SK-N-SH (cell line): ENCODE measurements around the gene CCDC188.

Source experiments
- EP300 ChIP-seq, 2 experiments: IDR thresholded peaks; 2 replicates each; pipeline versions ENCODE4 v1.4.0 to v1.6.1; 2012; ENCODE audit warnings: borderline replicate concordance in 1 of 2, low read depth in 1 of 2, low read length in 1 of 2
- FOXJ3 ChIP-seq: sonication (generic); formaldehyde crosslinking; IDR thresholded peaks from 2 replicates; pipeline ENCODE4 v1.5.1; 2020; ENCODE audit warnings: mild to moderate bottlenecking, missing genetic modification reagents
- FOXM1 ChIP-seq: IDR thresholded peaks from 2 replicates; pipeline ENCODE4 v1.4.0; 2012; ENCODE audit warnings: low read depth, mild to moderate bottlenecking
- IRF3 ChIP-seq: fragments of 150-350 bp; IDR thresholded peaks from 2 replicates; pipeline ENCODE4 v1.6.1; 2016; ENCODE audit warnings: mild to moderate bottlenecking, low read depth, low read length
- MXI1 ChIP-seq: IDR thresholded peaks from 2 replicates; pipeline ENCODE4 v1.6.1; 2012; ENCODE audit warnings: mild to moderate bottlenecking, low read depth, low read length, improper control_type of control experiment
- POLR2AphosphoS5 ChIP-seq: IDR thresholded peaks from 2 replicates; pipeline ENCODE4 v1.6.1; 2012; ENCODE audit warnings: low read depth, low read length
- REST ChIP-seq: IDR thresholded peaks from 2 replicates; pipeline ENCODE4 v1.6.1; 2012; ENCODE audit warnings: mild to moderate bottlenecking, low read depth, low read length, moderate library complexity
- SIN3A ChIP-seq: IDR thresholded peaks from 2 replicates; pipeline ENCODE4 v1.6.1; 2012; ENCODE audit warnings: low read depth, mild to moderate bottlenecking, low read length, moderate library complexity, borderline replicate concordance
- TEAD4 ChIP-seq: IDR thresholded peaks from 2 replicates; pipeline ENCODE4 v1.4.0; 2012; ENCODE audit warnings: mild to moderate bottlenecking, borderline replicate concordance; ENCODE audit not compliant: insufficient read depth
- USF2 ChIP-seq: fragments of 150-350 bp; IDR thresholded peaks from 2 replicates; pipeline ENCODE4 v1.6.1; 2017; ENCODE audit warnings: antibody characterized with exemption, low read length, low read depth, borderline replicate concordance
- TF ChIP-seq, protein P1 (sequence below): fragments of 200-600 bp; sonication (generic); IDR thresholded peaks from 2 replicates; pipeline ENCODE4 v1.6.1; 2017; ENCODE audit warnings: antibody characterized with exemption, mild to moderate bottlenecking, moderate library complexity

DNA sequence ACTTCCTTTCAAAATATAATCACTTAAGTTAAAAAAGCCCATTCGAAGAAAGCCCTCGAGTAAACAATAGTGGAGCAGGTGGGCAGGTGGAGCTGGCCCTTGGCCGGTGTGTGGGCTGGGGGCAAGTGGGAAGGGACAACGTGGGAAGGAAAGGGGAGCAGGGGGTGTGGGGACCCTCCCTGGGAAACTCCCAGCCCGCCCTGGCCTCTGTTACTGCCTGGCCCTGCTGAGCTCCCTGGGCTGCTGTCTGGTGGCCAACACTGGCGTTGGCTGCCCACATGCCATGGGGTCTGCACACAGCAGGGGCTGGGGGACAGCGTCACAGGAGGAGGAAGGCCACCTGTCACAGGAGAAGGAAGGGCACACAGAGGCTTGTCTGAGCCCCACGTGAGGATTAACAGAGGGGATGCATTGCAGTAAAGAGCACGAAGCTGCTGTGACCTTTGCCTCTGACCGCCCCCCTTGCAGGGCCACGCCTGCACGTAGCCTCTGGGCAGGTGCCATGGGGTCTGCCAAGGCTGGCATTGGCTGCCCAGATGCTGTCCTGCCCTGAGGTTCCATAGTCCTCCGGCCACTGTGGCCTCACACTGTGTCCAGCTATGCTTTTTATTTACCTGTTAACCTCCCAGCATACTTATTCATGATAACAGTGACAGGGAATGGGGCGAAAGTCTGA, 36.2 kb upstream of the CCDC188 start:
- TF ChIP-seq, protein P1, sequence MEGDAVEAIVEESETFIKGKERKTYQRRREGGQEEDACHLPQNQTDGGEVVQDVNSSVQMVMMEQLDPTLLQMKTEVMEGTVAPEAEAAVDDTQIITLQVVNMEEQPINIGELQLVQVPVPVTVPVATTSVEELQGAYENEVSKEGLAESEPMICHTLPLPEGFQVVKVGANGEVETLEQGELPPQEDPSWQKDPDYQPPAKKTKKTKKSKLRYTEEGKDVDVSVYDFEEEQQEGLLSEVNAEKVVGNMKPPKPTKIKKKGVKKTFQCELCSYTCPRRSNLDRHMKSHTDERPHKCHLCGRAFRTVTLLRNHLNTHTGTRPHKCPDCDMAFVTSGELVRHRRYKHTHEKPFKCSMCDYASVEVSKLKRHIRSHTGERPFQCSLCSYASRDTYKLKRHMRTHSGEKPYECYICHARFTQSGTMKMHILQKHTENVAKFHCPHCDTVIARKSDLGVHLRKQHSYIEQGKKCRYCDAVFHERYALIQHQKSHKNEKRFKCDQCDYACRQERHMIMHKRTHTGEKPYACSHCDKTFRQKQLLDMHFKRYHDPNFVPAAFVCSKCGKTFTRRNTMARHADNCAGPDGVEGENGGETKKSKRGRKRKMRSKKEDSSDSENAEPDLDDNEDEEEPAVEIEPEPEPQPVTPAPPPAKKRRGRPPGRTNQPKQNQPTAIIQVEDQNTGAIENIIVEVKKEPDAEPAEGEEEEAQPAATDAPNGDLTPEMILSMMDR: no peak
- TF ChIP-seq FOXM1: no peak
- TF ChIP-seq POLR2AphosphoS5: no peak
- TF ChIP-seq FOXJ3: no peak
- TF ChIP-seq TEAD4: no peak
- no peak for TF ChIP-seq USF2
- TF ChIP-seq REST: no peak
- no peak for TF ChIP-seq MXI1
- no peak for TF ChIP-seq EP300 (IDR thresholded peaks at IDR 0.05; ENCODE audit: borderline replicate concordance in 1 of 2, low read depth in 1 of 2, low read length in 1 of 2)
- no peak for TF ChIP-seq SIN3A
- TF ChIP-seq IRF3: no peak
